Natural killer cell (primary cell): Measurements from ENCODE around the gene ALOX5. TPM values are rescaled to one million over a fixed set of nuclear protein-coding genes. Genes with fewer than 3 reads are reported as not detected.

Experiments
- ATAC-seq, 3 donors: fragments of 150-1000 bp in 2 of 3; fragments of 200-7000 bp in 1 of 3; cut with Tn5 transposase; 1 replicate in 1 of 3; 2 replicates in 2 of 3; pipeline ENCODE4 v1.10.0; 2021; ENCODE audit warnings: mild to moderate bottlenecking in 2 of 3, moderate library complexity in 2 of 3
- DNase-seq, 2 donors: peaks; one replicate each; pipeline versions ENCODE4 v3.0.0 to v3.0.0-alpha.2; 2013 to 2021; ENCODE audit warnings: mixed read lengths in 1 of 2
- H3K27ac ChIP-seq: one replicate; pipeline ENCODE4 v1.5.1; 2013; ENCODE audit warnings: mild to moderate bottlenecking, low read length
- H3K27me3 ChIP-seq: one replicate; pipeline ENCODE4 v1.6.1; 2013; ENCODE audit warnings: low read length; ENCODE audit not compliant: control insufficient read depth, insufficient read depth
- H3K36me3 ChIP-seq: one replicate; pipeline ENCODE4 v1.6.1; 2013; ENCODE audit warnings: low read length; ENCODE audit not compliant: control insufficient read depth, insufficient read depth
- H3K4me1 ChIP-seq: one replicate; pipeline ENCODE4 v1.6.1; 2013; ENCODE audit warnings: low read length; ENCODE audit not compliant: control insufficient read depth, insufficient read depth
- H3K4me3 ChIP-seq: one replicate; pipeline ENCODE4 v1.5.1; 2013; ENCODE audit warnings: low read length
- H3K9me3 ChIP-seq: one replicate; pipeline ENCODE4 v1.6.1; 2013; ENCODE audit warnings: low read length; ENCODE audit not compliant: control insufficient read depth, insufficient read depth
- H3K27ac Mint-ChIP-seq, 2 donors: one replicate each; pipeline ENCODE4 v1.8.0; 2022; ENCODE audit warnings: mild to moderate bottlenecking in 2 of 2, mixed read lengths in 2 of 2, moderate library complexity in 1 of 2
- H3K27me3 Mint-ChIP-seq, 2 donors: one replicate each; pipeline ENCODE4 v1.8.0; 2022; ENCODE audit warnings: low read depth in 2 of 2, mixed read lengths in 2 of 2
- H3K36me3 Mint-ChIP-seq: one replicate; pipeline ENCODE4 v1.8.0; 2022; ENCODE audit warnings: mixed read lengths
- H3K4me1 Mint-ChIP-seq, 2 donors: one replicate each; pipeline ENCODE4 v1.8.0; 2022; ENCODE audit warnings: mixed read lengths in 2 of 2
- H3K4me3 Mint-ChIP-seq: one replicate; pipeline ENCODE4 v1.8.0; 2022; ENCODE audit warnings: mild to moderate bottlenecking, moderate library complexity, mixed read lengths
- H3K9me3 Mint-ChIP-seq, 2 donors: one replicate each; pipeline ENCODE4 v1.8.0; 2022; ENCODE audit warnings: mixed read lengths in 2 of 2
- WGBS: methylation state at CpG from one replicate; pipeline ENCODE4 v1.1.7; 2013; ENCODE audit warnings: missing lambda C conversion rate; ENCODE audit not compliant: insufficient coverage; 5-methylcytosine and 5-hydroxymethylcytosine counted together
- intact Hi-C: fragments of 100-400 bp; cut with micrococcal nuclease; formaldehyde crosslinking; loops from one replicate; pipeline ENCODE4 v1.14.2; 2022
- total RNA-seq, 4 donors: library from RNA; stranded (reverse); fragments of 120-200 nt in 1 of 4; gene quantifications; one replicate each; pipeline versions ENCODE4 v1.2.3 to v1.2.4, GENCODE V29; 2013 to 2022
- TF ChIP-seq, protein P1 (sequence below): fragments of 200-600 bp; IDR thresholded peaks from one replicate; pipeline ENCODE4 v1.8.0; 2022; ENCODE audit warnings: antibody characterized with exemption

Gene ALOX5
- total RNA-seq, 3 donors from 2014 or later (not counting 1 experiment from before 2014, with no cell fraction given), result 8.6 to 93.5 (median 12.4) TPM

DNA sequence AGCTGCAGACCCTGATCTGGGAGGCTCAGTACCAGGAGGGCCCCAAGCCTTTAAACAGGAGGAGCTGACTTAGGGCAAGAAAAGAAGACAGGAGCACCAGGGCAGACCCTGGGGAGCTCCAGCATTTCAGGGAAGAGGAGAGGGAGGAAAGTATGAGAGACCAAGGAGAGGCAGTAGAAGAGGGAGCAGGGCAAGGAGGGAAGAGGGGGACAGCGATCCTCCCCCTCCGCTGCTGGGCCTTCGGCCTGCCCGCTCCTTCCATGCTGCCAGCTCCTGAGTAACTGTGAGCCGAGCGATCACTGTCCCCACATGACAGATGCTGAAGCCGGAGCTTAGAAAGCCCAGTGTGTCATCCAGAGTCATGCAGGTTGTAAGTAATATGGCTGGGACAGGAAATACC, 65.9 kb downstream of the ALOX5 start:
- Histone ChIP-seq H3K27me3 (no peaks in the 10 kb centered on the region), H3K36me3 (no peaks in the 10 kb centered on the region), H3K27ac (no peak overlapping the region), H3K4me1 (no peaks in the 10 kb centered on the region), H3K4me3 (no peak overlapping the region), H3K9me3 (no peaks in the 10 kb centered on the region)
- intact Hi-C loops, result no loop called here
- Mint-ChIP-seq H3K27me3 (peaks cover 14 to 19% of the 10 kb centered on the region in 2 donors), H3K9me3 (no peaks in the 10 kb centered on the region), H3K36me3 (no peaks in the 10 kb centered on the region), H3K4me3 (no peak overlapping the region), H3K4me1 (no peaks in the 10 kb centered on the region), H3K27ac (no peak overlapping the region)
- TF ChIP-seq, protein P1, sequence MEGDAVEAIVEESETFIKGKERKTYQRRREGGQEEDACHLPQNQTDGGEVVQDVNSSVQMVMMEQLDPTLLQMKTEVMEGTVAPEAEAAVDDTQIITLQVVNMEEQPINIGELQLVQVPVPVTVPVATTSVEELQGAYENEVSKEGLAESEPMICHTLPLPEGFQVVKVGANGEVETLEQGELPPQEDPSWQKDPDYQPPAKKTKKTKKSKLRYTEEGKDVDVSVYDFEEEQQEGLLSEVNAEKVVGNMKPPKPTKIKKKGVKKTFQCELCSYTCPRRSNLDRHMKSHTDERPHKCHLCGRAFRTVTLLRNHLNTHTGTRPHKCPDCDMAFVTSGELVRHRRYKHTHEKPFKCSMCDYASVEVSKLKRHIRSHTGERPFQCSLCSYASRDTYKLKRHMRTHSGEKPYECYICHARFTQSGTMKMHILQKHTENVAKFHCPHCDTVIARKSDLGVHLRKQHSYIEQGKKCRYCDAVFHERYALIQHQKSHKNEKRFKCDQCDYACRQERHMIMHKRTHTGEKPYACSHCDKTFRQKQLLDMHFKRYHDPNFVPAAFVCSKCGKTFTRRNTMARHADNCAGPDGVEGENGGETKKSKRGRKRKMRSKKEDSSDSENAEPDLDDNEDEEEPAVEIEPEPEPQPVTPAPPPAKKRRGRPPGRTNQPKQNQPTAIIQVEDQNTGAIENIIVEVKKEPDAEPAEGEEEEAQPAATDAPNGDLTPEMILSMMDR, result no peak
- no peak for ATAC-seq
- 80% methylated on average over 7 of the region's 7 CpGs for WGBS
- no peak for DNase-seq

DNA sequence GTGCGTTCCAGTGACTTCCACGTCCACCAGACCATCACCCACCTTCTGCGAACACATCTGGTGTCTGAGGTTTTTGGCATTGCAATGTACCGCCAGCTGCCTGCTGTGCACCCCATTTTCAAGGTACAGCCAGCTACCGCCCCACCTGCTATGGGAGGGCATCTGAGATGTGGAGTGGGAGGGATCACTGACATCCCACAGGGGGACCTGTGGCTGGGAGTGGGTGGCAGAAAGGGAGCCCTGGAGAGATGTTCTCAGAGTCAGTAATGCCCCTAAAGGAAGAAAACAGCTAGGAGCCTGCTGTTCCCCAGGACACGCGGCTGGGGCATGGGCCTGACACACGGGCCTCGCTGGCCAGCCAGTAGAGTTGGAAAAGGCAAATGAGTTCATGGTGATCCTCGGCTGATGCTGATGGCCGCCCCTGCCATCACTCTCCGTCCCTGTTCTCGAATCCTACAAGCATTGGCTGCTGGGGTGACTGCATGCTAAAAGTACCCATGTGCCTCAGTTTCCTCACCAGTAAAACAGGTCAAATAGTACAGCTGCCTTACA, 66.6 kb downstream of the ALOX5 start:
- Mint-ChIP-seq H3K4me1 (no peaks in the 10 kb centered on the region), H3K9me3 (no peaks in the 10 kb centered on the region), H3K36me3 (no peaks in the 10 kb centered on the region), H3K4me3 (no peak overlapping the region), H3K27ac (no peak overlapping the region), H3K27me3 (peaks cover 14 to 19% of the 10 kb centered on the region in 2 donors)
- TF ChIP-seq, protein P1, result no peak
- no peaks in the 10 kb centered on the region for H3K36me3 ChIP-seq
- 82% methylated on average over 13 of the region's 13 CpGs for WGBS
- no peak for DNase-seq
- intact Hi-C loops, result no loop called here
- no peak for ATAC-seq
- H3K9me3 ChIP-seq, result no peaks in the 10 kb centered on the region
- H3K27me3 ChIP-seq, result no peaks in the 10 kb centered on the region
- H3K4me3 ChIP-seq, result no peak overlapping the region
- H3K27ac ChIP-seq, result no peak overlapping the region
- H3K4me1 ChIP-seq, result no peaks in the 10 kb centered on the region

DNA sequence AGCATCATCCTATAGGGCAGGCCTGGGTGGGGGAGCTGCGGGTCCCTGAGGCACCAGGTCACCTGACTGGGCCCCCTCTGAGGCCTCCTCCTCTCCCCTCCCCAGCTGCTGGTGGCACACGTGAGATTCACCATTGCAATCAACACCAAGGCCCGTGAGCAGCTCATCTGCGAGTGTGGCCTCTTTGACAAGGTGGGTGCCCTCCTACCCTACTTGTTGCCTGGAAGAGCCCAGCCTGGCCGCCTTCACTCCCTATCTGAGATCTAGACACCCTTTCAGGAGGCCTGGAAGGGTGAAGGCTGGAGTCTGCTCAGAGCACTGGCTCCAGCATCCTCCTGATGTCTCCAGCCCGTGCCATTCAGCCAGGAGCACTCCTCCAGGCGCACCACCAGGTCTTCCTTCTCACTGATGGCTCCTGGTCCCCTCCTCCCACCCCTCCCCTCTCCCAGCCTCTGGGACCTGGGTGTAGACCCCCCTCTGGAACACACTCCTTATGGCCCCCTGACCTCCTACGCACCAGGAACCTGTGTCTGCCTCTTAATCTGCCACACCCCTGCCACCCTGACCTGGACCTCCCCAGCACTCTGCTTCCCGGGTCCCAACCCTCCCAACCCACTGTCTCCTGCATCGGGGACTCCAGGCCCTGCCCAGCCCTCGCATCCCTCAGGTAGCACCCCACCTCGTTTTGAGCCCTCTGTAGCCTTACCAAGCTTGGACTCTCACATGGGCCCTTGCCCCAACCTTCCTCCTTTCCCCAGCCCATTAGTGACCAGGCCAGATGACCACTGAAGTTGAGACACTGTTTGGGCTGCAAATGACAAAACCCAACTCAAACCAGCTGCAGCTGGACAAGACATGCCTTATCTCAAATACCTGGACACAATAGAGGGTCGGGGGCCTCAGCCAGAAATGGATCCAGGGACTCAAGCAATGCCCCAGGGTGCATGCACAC, 67.5 kb downstream of the ALOX5 start:
- TF ChIP-seq, protein P1, result no peak
- 85% methylated on average over 13 of the region's 13 CpGs for WGBS
- intact Hi-C loops, result no loop called here
- no peaks in the 10 kb centered on the region for H3K9me3 ChIP-seq
- H3K27ac ChIP-seq, result no peak overlapping the region
- Mint-ChIP-seq H3K9me3 (no peaks in the 10 kb centered on the region), H3K27ac (no peak overlapping the region), H3K36me3 (no peaks in the 10 kb centered on the region), H3K4me1 (no peaks in the 10 kb centered on the region), H3K4me3 (no peak overlapping the region), H3K27me3 (peaks cover 14 to 19% of the 10 kb centered on the region in 2 donors)
- no peaks in the 10 kb centered on the region for H3K36me3 ChIP-seq
- DNase-seq (no peak), ATAC-seq (no peak)
- H3K4me1 ChIP-seq, result no peaks in the 10 kb centered on the region
- H3K27me3 ChIP-seq, result no peaks in the 10 kb centered on the region
- H3K4me3 ChIP-seq, result no peak overlapping the region
